GM12875 (cell line): ENCODE measurements around the gene PHLDA1.
"Not testable (repeated sequence)": the region's sequence is repeated elsewhere in the genome, so short reads cannot be mapped to it uniquely, and the experiment has no call there.

Experiments used
- H3K4me3 ChIP-seq: one replicate; pipeline ENCODE4 v1.5.1; 2011; ENCODE audit warnings: low read depth, low read length, control low read depth
- TF ChIP-seq, protein P1 (sequence below): IDR thresholded peaks from 2 replicates; pipeline ENCODE4 v1.5.1; 2011; ENCODE audit warnings: low read depth, mild to moderate bottlenecking, control low read depth, inconsistent platforms, low read length, moderate library complexity, borderline replicate concordance; ENCODE audit not compliant: insufficient read depth

PHLDA1 gene

DNA sequence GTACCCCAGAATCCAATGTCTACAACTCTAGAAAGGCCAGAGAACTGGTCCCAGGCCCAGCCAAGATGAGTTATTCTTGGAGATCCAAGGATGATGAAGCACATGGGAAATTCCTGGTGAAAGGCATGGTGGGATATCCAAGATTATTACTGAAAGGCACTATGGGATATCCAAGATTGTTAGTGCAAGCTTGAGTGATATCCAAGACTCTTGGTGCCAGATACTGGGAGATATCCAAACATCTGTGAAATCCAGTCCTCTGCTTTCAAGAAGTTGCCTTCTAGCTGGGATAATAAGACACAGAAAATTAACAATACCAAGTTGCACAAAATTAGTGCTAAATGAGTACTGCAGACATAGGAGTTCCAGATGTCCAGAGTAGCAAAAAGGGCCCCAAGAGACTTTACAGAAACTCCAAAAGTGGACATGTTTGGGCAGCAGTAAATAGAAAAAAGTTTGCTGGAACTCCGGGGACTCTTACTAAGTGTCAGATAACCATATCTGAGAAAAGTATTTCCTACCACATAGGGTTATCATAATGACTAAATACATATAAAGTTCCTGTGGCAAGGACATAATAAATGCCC, 34.6 kb downstream of the PHLDA1 start:
- TF ChIP-seq, protein P1, sequence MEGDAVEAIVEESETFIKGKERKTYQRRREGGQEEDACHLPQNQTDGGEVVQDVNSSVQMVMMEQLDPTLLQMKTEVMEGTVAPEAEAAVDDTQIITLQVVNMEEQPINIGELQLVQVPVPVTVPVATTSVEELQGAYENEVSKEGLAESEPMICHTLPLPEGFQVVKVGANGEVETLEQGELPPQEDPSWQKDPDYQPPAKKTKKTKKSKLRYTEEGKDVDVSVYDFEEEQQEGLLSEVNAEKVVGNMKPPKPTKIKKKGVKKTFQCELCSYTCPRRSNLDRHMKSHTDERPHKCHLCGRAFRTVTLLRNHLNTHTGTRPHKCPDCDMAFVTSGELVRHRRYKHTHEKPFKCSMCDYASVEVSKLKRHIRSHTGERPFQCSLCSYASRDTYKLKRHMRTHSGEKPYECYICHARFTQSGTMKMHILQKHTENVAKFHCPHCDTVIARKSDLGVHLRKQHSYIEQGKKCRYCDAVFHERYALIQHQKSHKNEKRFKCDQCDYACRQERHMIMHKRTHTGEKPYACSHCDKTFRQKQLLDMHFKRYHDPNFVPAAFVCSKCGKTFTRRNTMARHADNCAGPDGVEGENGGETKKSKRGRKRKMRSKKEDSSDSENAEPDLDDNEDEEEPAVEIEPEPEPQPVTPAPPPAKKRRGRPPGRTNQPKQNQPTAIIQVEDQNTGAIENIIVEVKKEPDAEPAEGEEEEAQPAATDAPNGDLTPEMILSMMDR, result no peak
- H3K4me3 ChIP-seq, result no peak overlapping the region

DNA sequence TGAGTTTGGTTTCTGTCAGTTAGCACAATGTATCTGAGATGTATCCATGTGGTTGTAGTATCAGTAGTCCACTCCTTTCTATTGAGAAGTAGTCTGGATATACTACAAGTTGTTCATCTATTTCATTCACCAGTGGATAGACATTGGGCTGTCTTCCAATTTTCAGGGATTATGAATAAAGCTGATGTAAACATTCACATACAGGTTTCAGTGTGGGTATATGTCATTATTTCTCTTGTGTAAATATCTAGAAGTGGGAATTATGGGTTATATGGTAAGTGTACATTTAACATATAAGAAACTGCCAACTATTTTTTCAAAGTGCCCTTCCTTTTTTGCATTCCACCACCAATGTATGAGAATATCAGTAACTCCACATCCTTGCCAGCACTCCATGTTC, 35.9 kb downstream of the PHLDA1 start:
- TF ChIP-seq, protein P1, result no peak
- H3K4me3 ChIP-seq, result no peak overlapping the region

DNA sequence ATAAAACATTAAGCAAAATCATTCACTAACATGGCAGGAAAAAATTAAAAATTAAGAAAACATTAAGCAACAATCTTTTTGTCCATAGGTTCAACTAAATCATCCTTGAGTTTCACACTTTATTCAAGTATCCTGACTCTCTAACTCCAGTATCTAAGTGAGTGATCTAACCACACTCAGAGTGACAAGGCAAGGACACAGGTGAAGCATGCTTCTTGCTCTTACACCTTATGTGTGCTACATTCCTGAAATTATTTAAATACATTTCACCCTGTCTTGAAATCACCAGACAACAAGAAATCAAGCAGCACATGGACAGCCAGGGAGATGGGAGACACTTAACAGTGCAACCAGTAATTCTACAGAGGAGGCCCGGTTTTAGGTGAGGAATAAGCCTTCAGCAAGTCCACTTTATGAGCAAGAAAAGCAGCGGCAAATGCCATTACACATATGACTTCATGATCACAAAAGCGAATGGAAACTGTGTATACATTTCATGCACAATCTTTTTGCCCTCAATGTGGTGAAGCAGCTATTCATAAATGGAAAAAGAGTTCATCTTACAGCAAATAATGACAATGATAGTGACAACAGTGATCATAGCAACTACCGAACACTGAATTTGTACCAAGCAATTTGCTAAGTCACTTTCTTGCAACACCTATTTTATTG, 37.4 kb downstream of the PHLDA1 start:
- TF ChIP-seq, protein P1, result no peak
- H3K4me3 ChIP-seq, result no peak overlapping the region

DNA sequence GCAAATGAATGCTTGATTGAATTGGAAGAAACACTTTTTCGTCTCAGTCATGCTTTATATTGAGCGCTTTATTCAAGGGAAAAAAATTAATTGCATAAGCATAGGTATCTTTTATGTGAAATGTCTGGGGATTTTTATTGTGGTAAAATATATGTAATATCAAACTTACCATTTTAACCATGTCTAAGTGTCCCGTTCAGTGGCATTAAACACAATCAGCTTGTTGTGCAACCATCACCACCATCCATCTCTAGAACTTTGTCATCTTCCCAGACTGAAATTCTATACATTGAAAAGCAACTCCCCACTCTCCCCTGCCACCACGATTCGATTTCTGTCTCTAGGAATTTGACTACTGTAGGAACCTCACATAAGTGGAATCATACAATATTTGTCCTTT, 39.8 kb downstream of the PHLDA1 start:
- TF ChIP-seq, protein P1, result no peak
- no peak overlapping the region for H3K4me3 ChIP-seq

DNA sequence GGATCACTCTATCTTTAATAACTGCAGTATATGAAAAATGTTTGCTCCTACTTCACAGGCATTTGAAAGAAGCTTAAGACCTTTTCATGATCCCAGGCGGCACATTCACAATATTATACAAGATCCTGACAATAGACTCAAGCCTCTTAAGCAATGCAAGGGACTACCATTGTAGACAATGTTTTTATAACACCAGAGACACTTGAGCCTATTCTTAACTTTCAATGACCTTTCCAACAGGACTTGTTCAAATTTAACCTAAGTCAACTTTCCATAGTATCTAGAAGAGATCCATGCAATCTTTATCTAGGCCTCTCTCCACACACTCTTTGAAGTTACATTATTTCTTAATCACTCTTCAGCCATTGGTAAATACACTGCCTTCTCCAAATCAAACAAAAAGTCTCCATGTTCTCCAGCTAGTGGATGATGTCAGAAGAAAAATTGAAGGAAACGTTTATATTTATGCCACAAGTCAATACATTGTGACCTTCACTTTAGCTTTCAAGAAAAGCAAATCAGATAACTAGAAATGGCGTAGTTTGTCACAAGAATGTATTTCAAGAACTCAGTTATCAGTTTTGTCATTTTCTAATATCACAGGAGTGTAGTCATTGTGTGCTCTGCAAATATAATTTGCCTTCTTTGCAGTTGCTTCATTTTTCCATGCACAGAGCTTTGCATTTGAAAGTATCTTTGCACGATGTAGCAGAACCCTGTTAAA, 41.2 kb downstream of the PHLDA1 start:
- TF ChIP-seq, protein P1, result no peak
- no peak overlapping the region for H3K4me3 ChIP-seq

DNA sequence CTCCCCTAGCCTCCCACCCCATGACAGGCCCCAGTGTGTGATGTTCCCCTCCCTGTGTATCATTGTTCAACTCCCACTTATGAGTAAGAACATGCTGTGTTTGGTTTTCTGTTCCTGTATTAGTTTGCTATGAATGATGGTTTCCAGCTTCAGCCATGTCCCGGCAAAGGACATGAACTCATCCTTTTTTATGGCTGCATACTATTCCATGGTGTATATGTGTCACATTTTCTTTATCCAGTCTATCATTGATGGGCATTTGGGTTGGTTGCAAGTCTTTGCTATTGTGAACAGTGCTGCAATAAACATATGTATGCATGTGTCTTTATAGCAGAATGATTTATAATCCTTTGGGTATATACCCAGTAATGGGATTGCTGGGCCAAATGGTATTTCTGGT, 43.9 kb downstream of the PHLDA1 start:
- not testable (repeated sequence) for H3K4me3 ChIP-seq

DNA sequence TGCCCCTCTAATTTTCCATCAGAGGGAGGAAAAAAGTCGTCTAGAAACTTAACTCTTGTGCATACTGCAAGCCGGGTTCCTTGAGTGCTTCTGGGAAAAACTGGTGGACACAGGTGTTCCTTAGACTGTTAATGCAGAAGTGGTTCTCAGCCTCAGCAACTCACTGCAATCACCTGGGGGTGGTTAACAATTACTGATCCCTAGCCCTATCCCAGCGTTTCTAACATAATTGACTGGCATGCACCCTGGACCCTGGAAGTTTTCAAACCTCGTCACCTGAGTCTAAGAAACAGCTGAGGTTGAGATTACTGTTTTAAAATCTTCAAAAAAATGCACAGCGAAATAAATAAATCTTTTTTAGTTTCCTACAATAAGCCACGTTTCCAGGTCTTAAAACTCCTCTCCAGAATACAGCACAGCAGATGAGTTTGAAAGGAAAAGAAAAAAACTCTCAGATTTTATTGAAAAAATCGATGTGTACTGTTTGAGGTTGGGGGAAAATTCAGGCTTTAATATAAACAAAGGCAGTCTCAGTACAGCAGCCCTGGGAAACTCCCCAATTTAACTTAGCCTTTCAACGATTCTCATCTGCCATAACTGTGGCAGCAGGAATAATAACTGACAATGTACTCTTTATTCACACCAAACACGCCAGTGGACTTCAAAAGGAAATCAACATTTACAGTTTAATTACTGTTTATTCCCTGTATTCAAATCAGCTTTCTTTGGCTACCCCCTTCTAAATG, 45.4 kb downstream of the PHLDA1 start:
- no peak overlapping the region for H3K4me3 ChIP-seq
- TF ChIP-seq, protein P1, result no peak
